Measurements from ENCODE around the gene FHL2.

FHL2 gene

GRCh38 chr2:105421053-105421452, 22.2 kb upstream of the FHL2 start:
- no peak for DNase-seq

GRCh38 chr2:105418522-105418921, 19.7 kb upstream of the FHL2 start:
- no peak for DNase-seq

GRCh38 chr2:105417857-105418436, 19.1 kb upstream of the FHL2 start:
- DNase-seq, result no peak

- DNase-seq, result no peak
Measured at GRCh38 chr2:105416156-105416555, 17.3 kb upstream of the FHL2 start.

- no peak for DNase-seq
Measured at GRCh38 chr2:105415007-105415406, 16.2 kb upstream of the FHL2 start.

GRCh38 chr2:105413206-105413605, 14.4 kb upstream of the FHL2 start:
- DNase-seq, result no peak

- DNase-seq, result no peak
Measured at GRCh38 chr2:105412584-105412983, 13.7 kb upstream of the FHL2 start.

GRCh38 chr2:105411720-105412407, 13.0 kb upstream of the FHL2 start:
- DNase-seq, result no peak

- no peak for DNase-seq
Measured at GRCh38 chr2:105410554-105410953, 11.7 kb upstream of the FHL2 start.

GRCh38 chr2:105409717-105410116, 10.9 kb upstream of the FHL2 start:
- no peak for DNase-seq

- no peak for DNase-seq
Measured at GRCh38 chr2:105407946-105408743, 9.3 kb upstream of the FHL2 start.

GRCh38 chr2:105406221-105406620, 7.4 kb upstream of the FHL2 start:
- DNase-seq, result no peak

GRCh38 chr2:105405291-105405690, 6.4 kb upstream of the FHL2 start:
- DNase-seq, result no peak

GRCh38 chr2:105404736-105405135, 5.9 kb upstream of the FHL2 start:
- DNase-seq, result no peak

GRCh38 chr2:105403783-105404698, 5.2 kb upstream of the FHL2 start:
- DNase-seq, result no peak

- no peak for DNase-seq
Measured at GRCh38 chr2:105403241-105403782, 4.5 kb upstream of the FHL2 start.

- no peak for DNase-seq
Measured at GRCh38 chr2:105402809-105403208, 4.0 kb upstream of the FHL2 start.

- no peak for DNase-seq
Measured at GRCh38 chr2:105401867-105402266, 3.0 kb upstream of the FHL2 start.

GRCh38 chr2:105400138-105400540, 1.3 kb upstream of the FHL2 start:
- no peak for DNase-seq

- no peak for DNase-seq
Measured at GRCh38 chr2:105399207-105399861, 483 bp upstream of the FHL2 start.

- DNase-seq, result no peak
Measured at GRCh38 chr2:105397953-105398335, 907 bp downstream of the FHL2 start.

- DNase-seq, result no peak
Measured at GRCh38 chr2:105397025-105397722, 1.7 kb downstream of the FHL2 start.
